ENCODE data around the gene CEMIP2. TPM values are rescaled to one million over a fixed set of nuclear protein-coding genes. Genes with fewer than 3 reads are reported as not detected.
A peak's percentile ranks its signal among the peaks of the same experiment; 100 is the strongest.

The CEMIP2 gene
- polyA plus RNA-seq, 2 donors: 5.5 to 5.8 TPM

GRCh38 chr9:71764463-71764862, 3.9 kb downstream of the CEMIP2 start:
- Histone ChIP-seq H3K4me1 (ENCODE audit: control insufficient read depth in 2 of 2, insufficient read depth in 2 of 2, low read length in 1 of 2) (peaks cover 0 to 5% of the 10 kb centered on the region in 2 donors), H3K36me3 (ENCODE audit: control insufficient read depth in 2 of 2, insufficient read depth in 2 of 2, low read length in 1 of 2) (no peaks in the 10 kb centered on the region), H3K27ac (ENCODE audit: low read depth in 2 of 2, low read length in 1 of 2) (no peak overlapping the region), H3K27me3 (ENCODE audit: control insufficient read depth in 1 of 2, insufficient read depth in 2 of 2, low read length in 2 of 2) (no peaks in the 10 kb centered on the region), H3K9me3 (ENCODE audit: control insufficient read depth in 2 of 2, insufficient read depth in 1 of 2, low read depth in 1 of 2, low read length in 1 of 2) (no peaks in the 10 kb centered on the region), H3K4me3 (ENCODE audit: low read depth in 1 of 2, low read length in 2 of 2) (no peak overlapping the region)
- 47 to 51% methylated on average over 4 of the region's 4 CpGs for WGBS, 2 donors

GRCh38 chr9:71763832-71764231, 4.5 kb downstream of the CEMIP2 start:
- Histone ChIP-seq H3K27ac (ENCODE audit: low read depth in 2 of 2, low read length in 1 of 2) (no peak overlapping the region), H3K4me3 (ENCODE audit: low read depth in 1 of 2, low read length in 2 of 2) (no peak overlapping the region), H3K36me3 (ENCODE audit: control insufficient read depth in 2 of 2, insufficient read depth in 2 of 2, low read length in 1 of 2) (no peaks in the 10 kb centered on the region), H3K9me3 (ENCODE audit: control insufficient read depth in 2 of 2, insufficient read depth in 1 of 2, low read depth in 1 of 2, low read length in 1 of 2) (no peaks in the 10 kb centered on the region), H3K4me1 (ENCODE audit: control insufficient read depth in 2 of 2, insufficient read depth in 2 of 2, low read length in 1 of 2) (peaks cover 0 to 5% of the 10 kb centered on the region in 2 donors), H3K27me3 (ENCODE audit: control insufficient read depth in 1 of 2, insufficient read depth in 2 of 2, low read length in 2 of 2) (no peaks in the 10 kb centered on the region)

- Histone ChIP-seq H3K27ac (ENCODE audit: low read depth in 2 of 2, low read length in 1 of 2) (no peak overlapping the region), H3K9me3 (ENCODE audit: control insufficient read depth in 2 of 2, insufficient read depth in 1 of 2, low read depth in 1 of 2, low read length in 1 of 2) (no peaks in the 10 kb centered on the region), H3K4me1 (ENCODE audit: control insufficient read depth in 2 of 2, insufficient read depth in 2 of 2, low read length in 1 of 2) (peaks cover 0 to 5% of the 10 kb centered on the region in 2 donors), H3K4me3 (ENCODE audit: low read depth in 1 of 2, low read length in 2 of 2) (no peak overlapping the region), H3K36me3 (ENCODE audit: control insufficient read depth in 2 of 2, insufficient read depth in 2 of 2, low read length in 1 of 2) (no peaks in the 10 kb centered on the region), H3K27me3 (ENCODE audit: control insufficient read depth in 1 of 2, insufficient read depth in 2 of 2, low read length in 2 of 2) (no peaks in the 10 kb centered on the region)
- WGBS, 2 donors: 66 to 67% methylated on average over 2 of the region's 2 CpGs
Measured at GRCh38 chr9:71762900-71763653, 5.2 kb downstream of the CEMIP2 start.

- Histone ChIP-seq H3K4me1 (ENCODE audit: control insufficient read depth in 2 of 2, insufficient read depth in 2 of 2, low read length in 1 of 2) (peaks cover 0 to 2% of the 10 kb centered on the region in 2 donors), H3K4me3 (ENCODE audit: low read depth in 1 of 2, low read length in 2 of 2) (no peak overlapping the region), H3K36me3 (ENCODE audit: control insufficient read depth in 2 of 2, insufficient read depth in 2 of 2, low read length in 1 of 2) (no peaks in the 10 kb centered on the region), H3K27ac (ENCODE audit: low read depth in 2 of 2, low read length in 1 of 2) (no peak overlapping the region), H3K27me3 (ENCODE audit: control insufficient read depth in 1 of 2, insufficient read depth in 2 of 2, low read length in 2 of 2) (no peaks in the 10 kb centered on the region), H3K9me3 (ENCODE audit: control insufficient read depth in 2 of 2, insufficient read depth in 1 of 2, low read depth in 1 of 2, low read length in 1 of 2) (no peaks in the 10 kb centered on the region)
- 72 to 73% methylated on average over 5 of the region's 5 CpGs for WGBS, 2 donors
Measured at GRCh38 chr9:71761938-71762353, 6.4 kb downstream of the CEMIP2 start.

GRCh38 chr9:71760901-71761300, 7.4 kb downstream of the CEMIP2 start:
- Histone ChIP-seq H3K4me1 (ENCODE audit: control insufficient read depth in 2 of 2, insufficient read depth in 2 of 2, low read length in 1 of 2) (peaks cover 0 to 2% of the 10 kb centered on the region in 2 donors), H3K36me3 (ENCODE audit: control insufficient read depth in 2 of 2, insufficient read depth in 2 of 2, low read length in 1 of 2) (no peaks in the 10 kb centered on the region), H3K27me3 (ENCODE audit: control insufficient read depth in 1 of 2, insufficient read depth in 2 of 2, low read length in 2 of 2) (no peaks in the 10 kb centered on the region), H3K4me3 (ENCODE audit: low read depth in 1 of 2, low read length in 2 of 2) (no peak overlapping the region), H3K9me3 (ENCODE audit: control insufficient read depth in 2 of 2, insufficient read depth in 1 of 2, low read depth in 1 of 2, low read length in 1 of 2) (no peaks in the 10 kb centered on the region), H3K27ac (ENCODE audit: low read depth in 2 of 2, low read length in 1 of 2) (no peak overlapping the region)
- 39 to 49% methylated on average over 5 of the region's 5 CpGs for WGBS, 2 donors

GRCh38 chr9:71758785-71759184, 9.5 kb downstream of the CEMIP2 start:
- Histone ChIP-seq H3K4me1 (ENCODE audit: control insufficient read depth in 2 of 2, insufficient read depth in 2 of 2, low read length in 1 of 2) (peaks cover 0 to 2% of the 10 kb centered on the region in 2 donors), H3K4me3 (ENCODE audit: low read depth in 1 of 2, low read length in 2 of 2) (no peak overlapping the region), H3K9me3 (ENCODE audit: control insufficient read depth in 2 of 2, insufficient read depth in 1 of 2, low read depth in 1 of 2, low read length in 1 of 2) (no peaks in the 10 kb centered on the region), H3K27me3 (ENCODE audit: control insufficient read depth in 1 of 2, insufficient read depth in 2 of 2, low read length in 2 of 2) (no peaks in the 10 kb centered on the region), H3K27ac (ENCODE audit: low read depth in 2 of 2, low read length in 1 of 2) (no peak overlapping the region), H3K36me3 (ENCODE audit: control insufficient read depth in 2 of 2, insufficient read depth in 2 of 2, low read length in 1 of 2) (no peaks in the 10 kb centered on the region)
- 47 to 50% methylated on average over 2 of the region's 2 CpGs for WGBS, 2 donors

GRCh38 chr9:71758277-71758676, 10.0 kb downstream of the CEMIP2 start:
- Histone ChIP-seq H3K27ac (ENCODE audit: low read depth in 2 of 2, low read length in 1 of 2) (peak overlapping the region in 1 of 2 donors; percentile 7), H3K36me3 (ENCODE audit: control insufficient read depth in 2 of 2, insufficient read depth in 2 of 2, low read length in 1 of 2) (no peaks in the 10 kb centered on the region), H3K4me1 (ENCODE audit: control insufficient read depth in 2 of 2, insufficient read depth in 2 of 2, low read length in 1 of 2) (peaks cover 0 to 2% of the 10 kb centered on the region in 2 donors), H3K4me3 (ENCODE audit: low read depth in 1 of 2, low read length in 2 of 2) (no peak overlapping the region), H3K9me3 (ENCODE audit: control insufficient read depth in 2 of 2, insufficient read depth in 1 of 2, low read depth in 1 of 2, low read length in 1 of 2) (no peaks in the 10 kb centered on the region), H3K27me3 (ENCODE audit: control insufficient read depth in 1 of 2, insufficient read depth in 2 of 2, low read length in 2 of 2) (no peaks in the 10 kb centered on the region)
- 42 to 50% methylated on average over 4 of the region's 4 CpGs for WGBS, 2 donors

GRCh38 chr9:71756753-71757152, 11.6 kb downstream of the CEMIP2 start:
- peaks cover 0 to 2% of the 10 kb centered on the region in 2 donors for H3K4me1 ChIP-seq (ENCODE audit: control insufficient read depth in 2 of 2, insufficient read depth in 2 of 2, low read length in 1 of 2)
- no peaks in the 10 kb centered on the region for H3K9me3 ChIP-seq (ENCODE audit: control insufficient read depth in 2 of 2, insufficient read depth in 1 of 2, low read depth in 1 of 2, low read length in 1 of 2)
- H3K36me3 ChIP-seq (ENCODE audit: control insufficient read depth in 2 of 2, insufficient read depth in 2 of 2, low read length in 1 of 2): no peaks in the 10 kb centered on the region
- no peak overlapping the region for H3K4me3 ChIP-seq (ENCODE audit: low read depth in 1 of 2, low read length in 2 of 2)
- WGBS, 2 donors: 84 to 92% methylated on average over 1 of the region's 1 CpG
- no peaks in the 10 kb centered on the region for H3K27me3 ChIP-seq (ENCODE audit: control insufficient read depth in 1 of 2, insufficient read depth in 2 of 2, low read length in 2 of 2)
- H3K27ac ChIP-seq (ENCODE audit: low read depth in 2 of 2, low read length in 1 of 2): no peak overlapping the region

GRCh38 chr9:71755869-71756268, 12.4 kb downstream of the CEMIP2 start:
- Histone ChIP-seq H3K27me3 (ENCODE audit: control insufficient read depth in 1 of 2, insufficient read depth in 2 of 2, low read length in 2 of 2) (no peaks in the 10 kb centered on the region), H3K4me3 (ENCODE audit: low read depth in 1 of 2, low read length in 2 of 2) (no peak overlapping the region), H3K27ac (ENCODE audit: low read depth in 2 of 2, low read length in 1 of 2) (no peak overlapping the region), H3K4me1 (ENCODE audit: control insufficient read depth in 2 of 2, insufficient read depth in 2 of 2, low read length in 1 of 2) (peaks cover 0 to 1% of the 10 kb centered on the region in 2 donors), H3K9me3 (ENCODE audit: control insufficient read depth in 2 of 2, insufficient read depth in 1 of 2, low read depth in 1 of 2, low read length in 1 of 2) (no peaks in the 10 kb centered on the region), H3K36me3 (ENCODE audit: control insufficient read depth in 2 of 2, insufficient read depth in 2 of 2, low read length in 1 of 2) (no peaks in the 10 kb centered on the region)
- 97 to 99% methylated on average over 1 of the region's 1 CpG for WGBS, 2 donors

GRCh38 chr9:71755230-71755629, 13.1 kb downstream of the CEMIP2 start:
- H3K9me3 ChIP-seq (ENCODE audit: control insufficient read depth in 2 of 2, insufficient read depth in 1 of 2, low read depth in 1 of 2, low read length in 1 of 2): no peaks in the 10 kb centered on the region
- no peaks in the 10 kb centered on the region for H3K4me1 ChIP-seq (ENCODE audit: control insufficient read depth in 2 of 2, insufficient read depth in 2 of 2, low read length in 1 of 2)
- no peaks in the 10 kb centered on the region for H3K27me3 ChIP-seq (ENCODE audit: control insufficient read depth in 1 of 2, insufficient read depth in 2 of 2, low read length in 2 of 2)
- H3K36me3 ChIP-seq (ENCODE audit: control insufficient read depth in 2 of 2, insufficient read depth in 2 of 2, low read length in 1 of 2): no peaks in the 10 kb centered on the region
- H3K4me3 ChIP-seq (ENCODE audit: low read depth in 1 of 2, low read length in 2 of 2): no peak overlapping the region
- H3K27ac ChIP-seq (ENCODE audit: low read depth in 2 of 2, low read length in 1 of 2): no peak overlapping the region
- 97 to 98% methylated on average over 2 of the region's 2 CpGs for WGBS, 2 donors

Data from esophagus (tissue), 2 donors.